RWPE1 (cell line): ENCODE measurements around the gene MRPS18A.

ENCODE experiments used
- CTCF ChIA-PET: fragments of 350-600 bp; sonication (Branson Sonifier 250); formaldehyde crosslinking; extraction: SDS; loops from one replicate; lab custom pipeline; 2021; lab: Yijun Ruan, JAX
- POLR2A ChIA-PET: fragments of 400-600 bp; formaldehyde crosslinking; extraction: SDS; loops from one replicate; lab custom pipeline; 2020; ENCODE audit warnings: antibody characterized with exemption; ENCODE audit not compliant: low non-redundant PET; lab: Yijun Ruan, JAX
- DNase-seq: peaks from one replicate; pipeline ENCODE4 v3.0.0; 2012; ENCODE audit warnings: low spot score
- H3K27ac ChIP-seq: fragments of 450-650 bp; 2 replicates; pipeline ENCODE4 v1.5.1; 2017
- TF ChIP-seq, protein P1 (sequence below): fragments of 450-650 bp; conservative IDR thresholded peaks from 2 replicates; pipeline ENCODE4 v1.5.1; 2017; ENCODE audit warnings: low read depth, mild to moderate bottlenecking

The MRPS18A gene

DNA sequence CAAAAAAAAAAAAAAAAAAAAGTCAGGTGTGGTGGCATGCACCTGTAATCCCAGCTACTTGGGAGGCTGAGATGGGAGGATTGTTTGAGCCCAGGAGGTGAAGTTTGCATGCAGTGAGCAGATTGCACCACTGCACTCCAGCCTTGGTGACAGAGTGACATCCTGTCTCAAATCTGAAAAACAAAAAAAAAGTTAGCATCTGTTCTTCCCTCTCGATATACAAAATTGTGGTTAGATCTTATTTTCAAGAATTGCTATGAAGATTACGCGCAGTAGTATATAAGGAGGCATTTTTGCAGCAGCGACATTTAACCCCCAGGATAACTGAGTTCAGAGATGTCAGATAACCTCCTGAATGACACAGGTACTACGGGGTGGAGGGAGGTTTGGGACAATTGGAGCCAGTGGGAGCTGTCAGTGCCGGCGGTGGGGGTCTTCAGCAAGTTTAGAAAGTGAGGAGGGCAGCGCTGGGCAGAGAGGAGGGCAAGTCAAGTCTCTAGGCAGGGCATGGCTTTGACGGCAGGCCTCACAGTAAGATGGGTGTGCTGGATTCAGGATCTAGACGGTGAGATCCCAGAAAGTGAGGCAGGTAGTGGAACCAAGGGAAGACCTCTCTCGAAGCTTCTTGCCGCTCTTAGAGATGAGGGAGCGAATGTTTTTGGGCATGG lies 26.2 kb upstream of the MRPS18A start:
- no peak overlapping the region for H3K27ac ChIP-seq
- DNase-seq: no peak
- TF ChIP-seq, protein P1, sequence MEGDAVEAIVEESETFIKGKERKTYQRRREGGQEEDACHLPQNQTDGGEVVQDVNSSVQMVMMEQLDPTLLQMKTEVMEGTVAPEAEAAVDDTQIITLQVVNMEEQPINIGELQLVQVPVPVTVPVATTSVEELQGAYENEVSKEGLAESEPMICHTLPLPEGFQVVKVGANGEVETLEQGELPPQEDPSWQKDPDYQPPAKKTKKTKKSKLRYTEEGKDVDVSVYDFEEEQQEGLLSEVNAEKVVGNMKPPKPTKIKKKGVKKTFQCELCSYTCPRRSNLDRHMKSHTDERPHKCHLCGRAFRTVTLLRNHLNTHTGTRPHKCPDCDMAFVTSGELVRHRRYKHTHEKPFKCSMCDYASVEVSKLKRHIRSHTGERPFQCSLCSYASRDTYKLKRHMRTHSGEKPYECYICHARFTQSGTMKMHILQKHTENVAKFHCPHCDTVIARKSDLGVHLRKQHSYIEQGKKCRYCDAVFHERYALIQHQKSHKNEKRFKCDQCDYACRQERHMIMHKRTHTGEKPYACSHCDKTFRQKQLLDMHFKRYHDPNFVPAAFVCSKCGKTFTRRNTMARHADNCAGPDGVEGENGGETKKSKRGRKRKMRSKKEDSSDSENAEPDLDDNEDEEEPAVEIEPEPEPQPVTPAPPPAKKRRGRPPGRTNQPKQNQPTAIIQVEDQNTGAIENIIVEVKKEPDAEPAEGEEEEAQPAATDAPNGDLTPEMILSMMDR: no peak
- CTCF ChIA-PET: interaction anchor here (0.6 kb wide), 1 partner anchor 373 kb away, joined by 3 read pairs; no protein-coding TSS in a partner anchor
- POLR2A ChIA-PET: no interaction called here

DNA sequence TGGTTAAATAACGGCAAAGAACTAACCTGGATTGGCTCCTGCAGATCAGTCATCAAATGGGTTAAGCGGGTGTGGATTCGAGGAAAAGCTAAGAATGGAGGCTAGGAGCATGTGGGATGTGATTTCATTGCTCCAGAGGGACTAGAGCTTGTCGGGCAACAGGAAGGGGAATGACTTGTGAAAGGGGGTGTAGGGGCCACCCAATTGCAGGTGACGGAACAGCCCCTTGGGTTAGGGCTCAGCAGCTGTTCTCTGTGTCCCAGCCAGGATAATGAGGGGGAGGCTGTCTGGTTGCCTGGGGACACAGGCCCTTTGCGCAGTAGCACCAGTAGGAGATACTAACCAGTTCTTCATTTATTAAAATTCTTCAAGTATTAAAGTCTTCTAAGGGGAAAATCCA lies 25.0 kb upstream of the MRPS18A start:
- CTCF ChIA-PET: interaction anchor here (0.8 kb wide), 1 partner anchor 57 kb away, joined by 3 read pairs; no protein-coding TSS in a partner anchor
- TF ChIP-seq, protein P1: no peak
- POLR2A ChIA-PET: interaction anchor here (1.5 kb wide), 1 partner anchor 12 kb away, joined by 3 read pairs; no protein-coding TSS in a partner anchor
- no peak for DNase-seq
- H3K27ac ChIP-seq: no peak overlapping the region

DNA sequence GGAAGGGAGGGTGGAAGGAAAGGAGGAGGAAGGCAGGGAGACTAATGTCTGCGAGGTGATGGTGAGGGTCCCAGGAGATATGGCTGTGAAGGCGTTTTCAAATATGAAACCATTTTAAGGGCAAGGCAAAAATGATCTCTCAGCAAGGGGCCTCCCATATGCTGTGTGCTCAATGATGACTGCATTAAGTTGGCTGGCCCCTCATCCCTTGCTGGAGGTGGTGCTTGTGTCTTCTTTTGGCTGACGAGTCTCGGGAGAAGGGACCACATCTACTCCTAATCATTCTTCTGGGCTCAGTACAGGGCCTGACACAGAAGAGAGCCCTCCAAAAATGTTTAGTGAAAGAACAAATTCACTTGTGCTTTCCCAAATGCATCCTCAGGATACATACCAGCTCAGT lies 23.0 kb upstream of the MRPS18A start:
- TF ChIP-seq, protein P1: no peak
- POLR2A ChIA-PET: no interaction called here
- no peak overlapping the region for H3K27ac ChIP-seq

DNA sequence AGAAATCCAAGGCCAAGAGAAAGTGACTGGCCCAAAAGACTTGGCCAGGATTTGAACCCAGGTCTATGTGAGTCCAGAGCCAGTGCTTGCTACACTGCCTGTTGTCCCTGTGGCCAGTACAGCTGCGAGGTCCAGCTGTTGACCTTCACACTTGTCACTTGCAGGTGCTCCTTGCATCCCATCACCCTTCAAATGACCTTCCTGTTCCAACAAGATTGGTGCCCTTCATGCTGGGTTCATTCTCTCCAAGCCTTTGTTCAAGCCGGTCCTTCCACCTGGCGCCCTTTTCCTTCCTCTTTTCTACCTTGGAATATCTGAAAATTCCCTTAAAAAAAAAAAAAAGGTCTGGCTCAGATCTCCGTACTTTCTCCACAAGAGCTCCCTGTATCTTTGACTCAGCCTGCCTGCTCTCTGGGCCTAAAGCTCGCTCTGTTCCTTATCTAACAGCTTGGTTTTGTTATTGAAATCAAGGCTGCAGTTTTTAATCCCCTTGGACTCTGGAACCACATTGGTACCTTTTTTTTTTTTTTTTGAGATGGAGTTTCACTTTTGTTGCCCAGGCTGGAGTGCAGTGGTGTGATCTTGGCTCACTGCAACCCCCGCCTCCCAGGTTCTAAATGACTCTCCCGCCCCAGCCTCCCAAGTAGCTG lies 22.2 kb upstream of the MRPS18A start:
- POLR2A ChIA-PET: interaction anchor here (0.7 kb wide), 1 partner anchor 61 kb away, joined by 3 read pairs; no protein-coding TSS in a partner anchor
- CTCF ChIA-PET: interaction anchor here (0.7 kb wide), 1 partner anchor 25 kb away, joined by 3 read pairs; no protein-coding TSS in a partner anchor
- TF ChIP-seq, protein P1: no peak
- DNase-seq: no peak
- peak overlapping the region; percentile 77 for H3K27ac ChIP-seq

More for the DNA sequence above, 23.0 kb upstream of the MRPS18A start:
- DNase-seq: no peak
- CTCF ChIA-PET: interaction anchor here (0.6 kb wide), 1 partner anchor 364 kb away, joined by 3 read pairs; no protein-coding TSS in a partner anchor

DNA sequence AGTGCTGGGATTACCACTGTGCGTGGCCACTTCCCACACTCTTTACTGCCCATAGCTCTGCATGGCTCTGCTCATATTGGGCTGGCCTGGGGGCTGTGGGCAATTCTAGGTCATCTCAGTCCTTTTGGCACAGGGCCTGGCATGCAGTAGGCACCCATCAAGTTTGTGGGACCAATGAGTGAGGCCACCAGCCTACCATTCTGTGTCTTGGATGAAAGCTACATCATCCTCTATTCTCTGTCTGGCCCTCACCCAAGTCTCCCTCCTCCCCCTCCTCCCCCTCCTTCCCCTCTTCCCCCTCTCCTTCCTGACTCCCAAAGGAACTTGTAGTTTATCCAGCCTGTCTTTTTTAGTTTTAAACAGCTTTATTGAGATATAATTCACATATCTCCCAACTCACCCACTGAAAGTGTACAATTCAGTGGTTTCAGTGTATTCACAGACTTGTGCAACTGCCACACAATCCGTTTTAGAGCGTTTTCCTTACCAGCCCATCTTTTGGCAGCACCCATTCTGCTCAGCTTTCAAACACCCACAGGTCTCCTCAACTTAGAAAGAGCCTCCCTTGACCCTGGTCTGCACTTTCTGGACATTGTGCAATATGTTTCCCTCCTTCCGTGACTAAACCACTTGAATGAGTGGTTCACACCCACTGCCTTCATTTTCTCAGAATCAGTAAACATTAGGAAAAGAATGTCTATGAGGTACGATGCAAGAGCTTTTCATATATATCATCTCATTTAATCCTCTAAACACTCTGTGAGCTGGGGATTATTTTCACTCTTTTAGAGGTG lies 21.5 kb upstream of the MRPS18A start:
- DNase-seq: peak; percentile 56
- TF ChIP-seq, protein P1: no peak
- ChIA-PET CTCF (interaction anchor here (0.7 kb wide), 1 partner anchor 24 kb away, joined by 3 read pairs; no protein-coding TSS in a partner anchor), POLR2A (interaction anchor here (0.6 to 0.7 kb wide), 2 partner anchors 21 to 61 kb away, joined by 3 read pairs; no protein-coding TSS in a partner anchor)
- H3K27ac ChIP-seq: peak overlapping the region; percentile 77

DNA sequence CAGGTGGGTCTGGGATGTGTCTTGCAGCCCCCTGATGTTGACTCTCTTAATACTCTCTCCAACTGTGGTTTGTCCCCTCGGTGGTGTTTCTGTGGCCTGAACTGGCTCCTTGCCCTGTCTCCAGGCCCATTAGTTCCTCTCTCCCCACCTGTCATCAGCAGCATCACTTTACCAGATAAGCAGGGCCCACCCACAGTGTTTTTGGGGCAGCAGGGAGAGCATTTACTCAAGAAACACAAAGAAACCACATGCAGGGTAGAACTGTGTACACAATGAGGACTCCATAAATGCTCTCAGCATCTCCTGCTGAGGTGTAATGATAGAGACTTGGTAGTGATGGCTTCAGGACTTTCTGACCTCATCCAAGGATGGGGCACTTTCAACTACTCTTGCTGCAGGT lies 20.2 kb upstream of the MRPS18A start:
- POLR2A ChIA-PET: no interaction called here
- CTCF ChIA-PET: no interaction called here
- TF ChIP-seq, protein P1: no peak
- no peak overlapping the region; the same call in 1 of the 2 replicates for H3K27ac ChIP-seq
- DNase-seq: no peak
